ENCODE results near the gene COL15A1. TPM values are rescaled to one million over a fixed set of nuclear protein-coding genes. Genes with fewer than 3 reads are reported as not detected.
A peak's percentile ranks its signal among the peaks of the same experiment; 100 is the strongest.
"Not testable (repeated sequence)": the region's sequence is repeated elsewhere in the genome, so short reads cannot be mapped to it uniquely, and the experiment has no call there.

Gene COL15A1
- total RNA-seq, 4 donors from 2014 or later: 8.0 to 15.2 (median 12.8) TPM

- Histone ChIP-seq H3K27ac (peak overlapping the region in 1 of 3 donors; percentile 56), H3K9me3 (no peaks in the 10 kb centered on the region), H3K36me3 (no peaks in the 10 kb centered on the region), H3K4me1 (peaks cover 9 to 27% of the 10 kb centered on the region in 2 donors), H3K27me3 (no peaks in the 10 kb centered on the region), H3K4me3 (replicated peaks in 1 of 3) (no peak overlapping the region)
- intact Hi-C loops (cut with DNase I): no loop called here
- 52 to 63% methylated on average over 5 of the region's 5 CpGs for WGBS, 2 donors
- TF ChIP-seq POLR2A (IDR thresholded peaks at IDR 0.05): no peak
- TF ChIP-seq CTCF (IDR thresholded peaks at IDR 0.05): no peak
- DNase-seq: no peak
Measured at GRCh38 chr9:98908897-98909634, 34.6 kb upstream of the COL15A1 start.

- TF ChIP-seq POLR2A (IDR thresholded peaks at IDR 0.05) (no peak), CTCF (IDR thresholded peaks at IDR 0.05) (no peak)
- Histone ChIP-seq H3K27ac (no peak overlapping the region), H3K36me3 (no peaks in the 10 kb centered on the region), H3K27me3 (no peaks in the 10 kb centered on the region), H3K9me3 (no peaks in the 10 kb centered on the region), H3K4me3 (replicated peaks in 1 of 3) (no peak overlapping the region), H3K4me1 (peaks cover 9 to 27% of the 10 kb centered on the region in 2 donors)
- no peak for DNase-seq
- 75 to 83% methylated on average over 1 of the region's 1 CpG for WGBS, 2 donors
- intact Hi-C loops (cut with DNase I): no loop called here
Measured at GRCh38 chr9:98909935-98910334, 33.8 kb upstream of the COL15A1 start.

GRCh38 chr9:98911042-98911441 lies 32.7 kb upstream of the COL15A1 start:
- no peak for DNase-seq
- peaks cover 9 to 27% of the 10 kb centered on the region in 2 donors for H3K4me1 ChIP-seq
- no peaks in the 10 kb centered on the region for H3K27me3 ChIP-seq
- no peaks in the 10 kb centered on the region for H3K9me3 ChIP-seq
- no peak overlapping the region for H3K27ac ChIP-seq
- TF ChIP-seq POLR2A (IDR thresholded peaks at IDR 0.05) (no peak), CTCF (IDR thresholded peaks at IDR 0.05) (no peak)
- H3K4me3 ChIP-seq (replicated peaks in 1 of 3): no peak overlapping the region
- 85 to 87% methylated on average over 5 of the region's 5 CpGs for WGBS, 2 donors
- intact Hi-C loops (cut with DNase I): no loop called here
- no peaks in the 10 kb centered on the region for H3K36me3 ChIP-seq

DNA sequence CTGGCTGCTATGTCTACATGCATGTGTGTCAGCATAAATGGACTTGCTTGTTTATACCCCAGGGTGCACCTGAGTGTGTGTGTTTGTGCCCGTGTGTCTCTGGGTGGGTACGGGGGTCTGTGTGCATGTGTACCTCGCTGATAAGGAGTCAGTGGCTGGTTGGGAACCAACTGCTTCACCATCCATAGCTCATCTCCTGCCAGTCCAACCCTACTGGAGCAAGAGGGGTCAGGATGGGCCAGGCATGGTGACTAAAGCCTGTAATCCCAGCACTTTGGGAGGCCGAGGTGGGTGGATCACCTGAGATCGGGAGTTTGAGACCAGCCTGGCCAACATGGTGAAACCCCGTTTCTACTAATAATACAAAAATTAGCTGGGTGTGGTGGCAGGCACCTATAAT lies 32.0 kb upstream of the COL15A1 start:
- intact Hi-C loops (cut with DNase I); H3K9me3 ChIP-seq; H3K27me3 ChIP-seq; H3K27ac ChIP-seq; H3K4me3 ChIP-seq (replicated peaks in 1 of 3); DNase-seq; H3K36me3 ChIP-seq: not testable (repeated sequence)
- H3K4me1 ChIP-seq: peaks cover 9 to 23% of the 10 kb centered on the region in 2 donors
- WGBS, 2 donors: 96% methylated on average over 5 to 6 of the region's 6 CpGs

GRCh38 chr9:98912450-98912849 lies 31.3 kb upstream of the COL15A1 start:
- Histone ChIP-seq H3K27me3 (no peaks in the 10 kb centered on the region), H3K36me3 (no peaks in the 10 kb centered on the region), H3K27ac (no peak overlapping the region), H3K9me3 (no peaks in the 10 kb centered on the region), H3K4me1 (peaks cover 9 to 19% of the 10 kb centered on the region in 2 donors), H3K4me3 (replicated peaks in 1 of 3) (no peak overlapping the region)
- no peak for DNase-seq
- TF ChIP-seq CTCF (IDR thresholded peaks at IDR 0.05) (no peak), POLR2A (IDR thresholded peaks at IDR 0.05) (no peak)
- WGBS, 2 donors: 76 to 83% methylated on average over 2 of the region's 2 CpGs
- intact Hi-C loops (cut with DNase I): no loop called here
